Activated CD4-positive, alpha-beta T cell treated with anti-CD3 and anti-CD28 coated beads for 36 hours (primary cell): ENCODE results near the gene HDAC11. TPM values are rescaled to one million over a fixed set of nuclear protein-coding genes. Genes with fewer than 3 reads are reported as not detected.
"Not testable (repeated sequence)": the region's sequence is repeated elsewhere in the genome, so short reads cannot be mapped to it uniquely, and the experiment has no call there.

Experiments used
- ATAC-seq: fragments of 200-7000 bp; cut with Tn5 transposase; one replicate; pipeline ENCODE4 v1.10.0; 2021; ENCODE audit warnings: mild to moderate bottlenecking, moderate library complexity
- CTCF ChIA-PET: fragments of 350-600 bp; sonication (Branson Sonifier 250); formaldehyde crosslinking; loops from one replicate; lab custom pipeline; 2021; ENCODE audit warnings: antibody characterized with exemption; lab: Charles Lee
- POLR2A ChIA-PET: fragments of 350-600 bp; sonication (Branson Sonifier 250); formaldehyde crosslinking; loops from one replicate; lab custom pipeline; 2021; ENCODE audit warnings: antibody characterized with exemption, inconsistent platforms; lab: Charles Lee
- DNase-seq: peaks from one replicate; pipeline ENCODE4 v3.0.0-alpha.2; 2020
- H3K27ac Mint-ChIP-seq: one replicate; pipeline ENCODE4 v1.8.0; 2021; ENCODE audit warnings: mixed read lengths
- H3K27me3 Mint-ChIP-seq: one replicate; pipeline ENCODE4 v1.8.0; 2021; ENCODE audit warnings: mixed read lengths
- H3K36me3 Mint-ChIP-seq: one replicate; pipeline ENCODE4 v1.8.0; 2021; ENCODE audit warnings: low read depth, mixed read lengths
- H3K4me1 Mint-ChIP-seq: one replicate; pipeline ENCODE4 v1.8.0; 2021; ENCODE audit warnings: mixed read lengths
- H3K4me3 Mint-ChIP-seq: one replicate; pipeline ENCODE4 v1.8.0; 2021; ENCODE audit warnings: mild to moderate bottlenecking, moderate library complexity, mixed read lengths
- H3K9me3 Mint-ChIP-seq: one replicate; pipeline ENCODE4 v1.8.0; 2021; ENCODE audit warnings: low read depth, mixed read lengths
- intact Hi-C, 2 experiments: fragments of 100-400 bp; cut with DNase I in 1 of 2; cut with micrococcal nuclease in 1 of 2; formaldehyde crosslinking; loops; one replicate each; pipeline versions ENCODE4 v1.14.2 to v1.15.1; 2022 to 2024; cut with DNase I, micrococcal nuclease
- total RNA-seq, 2 experiments: library from RNA; stranded (reverse); gene quantifications; one replicate each; pipeline ENCODE4 v1.2.3, GENCODE V29; 2021

Gene HDAC11
- total RNA-seq, 2 experiments from 2014 or later: 3.4 to 4.1 TPM

GRCh38 chr3:13519006-13519791 lies 39.1 kb downstream of the HDAC11 start:
- intact Hi-C loops: no loop called here
- DNase-seq (no peak), ATAC-seq (no peak)
- no peak overlapping the region for H3K4me3 Mint-ChIP-seq
- H3K4me1 Mint-ChIP-seq: no peaks in the 10 kb centered on the region
- POLR2A ChIA-PET: interaction anchor here (0.7 kb wide), 1 partner anchor 265 kb away, joined by 3 read pairs; no protein-coding TSS in a partner anchor
- no peaks in the 10 kb centered on the region for H3K27me3 Mint-ChIP-seq
- H3K36me3 Mint-ChIP-seq: no peaks in the 10 kb centered on the region
- H3K27ac Mint-ChIP-seq: no peak overlapping the region
- CTCF ChIA-PET: interaction anchor here (1.0 kb wide), 1 partner anchor 138 kb away, joined by 3 read pairs; no protein-coding TSS in a partner anchor
- H3K9me3 Mint-ChIP-seq: peaks cover 8% of the 10 kb centered on the region

DNA sequence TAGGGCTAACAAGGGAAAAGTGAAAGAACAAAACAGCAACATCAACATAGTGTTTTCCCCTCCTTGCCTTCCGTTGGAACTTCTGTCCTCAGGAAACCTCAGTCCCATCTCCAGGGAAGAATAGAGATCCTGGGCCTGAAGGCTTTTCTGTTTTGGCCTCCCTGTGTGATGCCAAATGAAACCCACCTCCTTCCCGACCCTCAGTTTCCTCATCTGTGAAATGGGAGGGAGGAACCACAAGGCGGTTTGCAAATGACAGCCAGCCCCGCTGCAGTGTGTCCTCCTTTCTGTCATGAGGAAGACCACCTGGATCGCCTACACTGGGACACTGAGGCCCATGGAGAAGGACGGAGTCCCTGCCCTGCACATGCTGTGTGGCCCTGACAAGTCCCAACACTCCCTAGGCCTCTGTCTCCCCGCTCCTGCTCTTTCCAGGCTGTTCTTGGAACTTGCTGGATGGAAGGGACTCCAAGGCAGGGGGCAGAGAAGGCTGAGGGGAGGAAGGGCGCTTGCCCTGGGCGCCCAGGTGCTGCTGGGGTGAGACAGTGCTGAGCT lies 40.3 kb downstream of the HDAC11 start:
- H3K4me3 Mint-ChIP-seq: no peak overlapping the region
- intact Hi-C loops: no loop called here
- H3K27me3 Mint-ChIP-seq: no peaks in the 10 kb centered on the region
- H3K4me1 Mint-ChIP-seq: no peaks in the 10 kb centered on the region
- H3K36me3 Mint-ChIP-seq: no peaks in the 10 kb centered on the region
- no peak overlapping the region for H3K27ac Mint-ChIP-seq
- POLR2A ChIA-PET: no interaction called here
- ATAC-seq (no peak), DNase-seq (no peak)
- H3K9me3 Mint-ChIP-seq: peaks cover 8% of the 10 kb centered on the region
- CTCF ChIA-PET: interaction anchor here (0.7 to 1.0 kb wide), 2 partner anchors 137 to 401 kb away, joined by 3 read pairs; no protein-coding TSS in a partner anchor

DNA sequence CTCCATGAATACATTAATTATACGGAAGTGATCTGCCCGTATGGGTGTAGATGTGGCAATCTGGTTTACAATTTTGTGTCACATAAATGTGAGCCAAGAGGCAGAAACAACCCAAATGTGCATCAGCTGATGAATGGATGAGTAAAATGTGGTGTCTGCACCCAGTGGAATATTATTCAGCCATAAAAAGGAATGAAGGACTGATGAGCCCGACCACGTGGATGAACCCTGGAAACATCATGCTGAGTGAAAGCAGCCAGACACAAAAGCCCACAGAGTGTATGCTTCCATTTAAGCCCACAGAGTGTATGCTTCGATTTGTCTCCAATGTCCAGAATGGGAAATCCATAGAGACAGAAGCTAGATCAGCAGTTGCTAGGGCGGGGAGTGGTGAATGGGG lies 41.2 kb downstream of the HDAC11 start:
- intact Hi-C loops: no loop called here
- H3K36me3 Mint-ChIP-seq: no peaks in the 10 kb centered on the region
- ATAC-seq (no peak), DNase-seq (no peak)
- H3K9me3 Mint-ChIP-seq: peaks cover 8% of the 10 kb centered on the region
- H3K4me1 Mint-ChIP-seq: no peaks in the 10 kb centered on the region
- ChIA-PET POLR2A (no interaction called here), CTCF (interaction anchor here (0.5 to 1.0 kb wide), 4 partner anchors 33 to 402 kb away, joined by 3 read pairs; no protein-coding TSS in a partner anchor)
- H3K4me3 Mint-ChIP-seq: no peak overlapping the region
- no peaks in the 10 kb centered on the region for H3K27me3 Mint-ChIP-seq
- H3K27ac Mint-ChIP-seq: no peak overlapping the region

GRCh38 chr3:13521749-13522148 lies 41.6 kb downstream of the HDAC11 start:
- POLR2A ChIA-PET, H3K27me3 Mint-ChIP-seq, DNase-seq, intact Hi-C loops, H3K4me3 Mint-ChIP-seq, H3K4me1 Mint-ChIP-seq, H3K9me3 Mint-ChIP-seq, ATAC-seq, H3K27ac Mint-ChIP-seq, H3K36me3 Mint-ChIP-seq: not testable (repeated sequence)
- CTCF ChIA-PET: interaction anchor here (0.5 to 1.0 kb wide), 3 partner anchors 34 to 178 kb away, joined by 3 read pairs; no protein-coding TSS in a partner anchor

GRCh38 chr3:13522236-13522635 lies 42.1 kb downstream of the HDAC11 start:
- ChIA-PET CTCF (interaction anchor here (0.6 to 1.0 kb wide), 2 partner anchors 26 to 34 kb away, joined by 3 read pairs; no protein-coding TSS in a partner anchor), POLR2A (no interaction called here)
- no peak overlapping the region for H3K4me3 Mint-ChIP-seq
- no peaks in the 10 kb centered on the region for H3K4me1 Mint-ChIP-seq
- H3K27me3 Mint-ChIP-seq: no peaks in the 10 kb centered on the region
- no peak for ATAC-seq
- H3K27ac Mint-ChIP-seq: no peak overlapping the region
- DNase-seq: no peak
- H3K9me3 Mint-ChIP-seq: peaks cover 8% of the 10 kb centered on the region
- H3K36me3 Mint-ChIP-seq: no peaks in the 10 kb centered on the region
- intact Hi-C loops: no loop called here

DNA sequence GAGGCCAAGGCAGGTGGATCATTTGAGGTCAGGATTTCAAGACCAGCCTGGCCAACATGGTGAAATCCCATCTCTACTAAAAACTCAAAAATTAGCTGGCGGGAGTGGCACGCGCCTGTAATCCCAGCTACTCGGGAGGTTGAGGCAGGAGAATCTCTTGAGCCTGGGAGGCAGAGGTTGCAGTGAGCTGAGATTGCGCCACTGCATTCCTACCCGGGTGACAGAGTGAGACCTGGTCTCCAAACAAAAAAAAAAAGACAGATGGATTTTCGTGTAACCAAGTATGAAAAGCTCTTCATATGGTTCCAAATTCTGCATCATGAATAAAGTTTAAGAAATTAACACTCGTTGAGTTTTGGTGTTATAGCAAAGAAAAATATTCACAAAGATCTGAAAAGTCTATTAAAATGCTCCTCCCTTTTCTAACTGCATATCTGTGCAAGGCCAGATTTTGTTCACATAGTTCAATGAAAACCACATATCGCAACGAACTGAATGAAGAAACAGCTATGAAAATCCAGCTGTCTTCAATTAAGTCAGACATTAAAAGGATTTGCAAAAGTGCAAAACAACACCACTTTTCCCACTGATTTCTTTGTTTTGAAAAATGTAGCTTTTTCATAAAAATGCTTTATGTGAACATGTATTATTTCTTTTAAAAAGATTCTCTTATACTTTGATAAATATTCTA lies 45.0 kb downstream of the HDAC11 start:
- ChIA-PET CTCF (interaction anchor here (0.8 to 1.2 kb wide), 2 partner anchors 29 to 124 kb away, joined by 3 to 4 read pairs; no protein-coding TSS in a partner anchor), POLR2A (no interaction called here)
- Mint-ChIP-seq H3K36me3 (no peaks in the 10 kb centered on the region), H3K4me1 (no peaks in the 10 kb centered on the region), H3K4me3 (no peak overlapping the region), H3K27ac (no peak overlapping the region), H3K27me3 (no peaks in the 10 kb centered on the region), H3K9me3 (peaks cover 8% of the 10 kb centered on the region)
- DNase-seq (no peak), ATAC-seq (no peak)
- intact Hi-C loops: no loop called here

GRCh38 chr3:13525827-13526625 lies 45.9 kb downstream of the HDAC11 start:
- DNase-seq (no peak), ATAC-seq (no peak)
- POLR2A ChIA-PET: no interaction called here
- Mint-ChIP-seq H3K36me3 (no peaks in the 10 kb centered on the region), H3K27me3 (no peaks in the 10 kb centered on the region), H3K4me3 (no peak overlapping the region), H3K4me1 (no peaks in the 10 kb centered on the region), H3K27ac (no peak overlapping the region), H3K9me3 (peaks cover 8% of the 10 kb centered on the region)
- CTCF ChIA-PET: interaction anchor here (1.2 kb wide), 1 partner anchor 123 kb away, joined by 3 read pairs; no protein-coding TSS in a partner anchor
- intact Hi-C loops: no loop called here

DNA sequence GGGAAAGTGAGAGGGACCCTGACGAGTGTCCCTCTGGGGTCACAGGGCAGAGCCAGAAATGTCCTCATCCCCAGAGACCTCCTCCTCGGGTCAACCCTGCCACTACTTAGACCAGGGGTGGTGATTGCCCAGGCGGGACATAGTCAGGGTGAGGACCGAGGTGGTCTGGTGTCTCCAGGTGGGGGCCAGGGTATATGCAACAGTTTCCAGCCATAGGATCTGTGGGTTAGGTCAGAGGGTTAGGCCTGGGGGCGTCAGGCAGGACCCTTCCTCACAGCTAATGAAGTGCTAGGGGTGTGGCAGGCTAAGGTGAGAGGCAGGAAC lies 46.5 kb downstream of the HDAC11 start:
- Mint-ChIP-seq H3K4me3 (no peak overlapping the region), H3K9me3 (peaks cover 4% of the 10 kb centered on the region), H3K27me3 (no peaks in the 10 kb centered on the region), H3K27ac (no peak overlapping the region), H3K4me1 (no peaks in the 10 kb centered on the region), H3K36me3 (no peaks in the 10 kb centered on the region)
- no peak for ATAC-seq
- no peak for DNase-seq
- ChIA-PET POLR2A (no interaction called here), CTCF (no interaction called here)
- intact Hi-C loops: no loop called here

DNA sequence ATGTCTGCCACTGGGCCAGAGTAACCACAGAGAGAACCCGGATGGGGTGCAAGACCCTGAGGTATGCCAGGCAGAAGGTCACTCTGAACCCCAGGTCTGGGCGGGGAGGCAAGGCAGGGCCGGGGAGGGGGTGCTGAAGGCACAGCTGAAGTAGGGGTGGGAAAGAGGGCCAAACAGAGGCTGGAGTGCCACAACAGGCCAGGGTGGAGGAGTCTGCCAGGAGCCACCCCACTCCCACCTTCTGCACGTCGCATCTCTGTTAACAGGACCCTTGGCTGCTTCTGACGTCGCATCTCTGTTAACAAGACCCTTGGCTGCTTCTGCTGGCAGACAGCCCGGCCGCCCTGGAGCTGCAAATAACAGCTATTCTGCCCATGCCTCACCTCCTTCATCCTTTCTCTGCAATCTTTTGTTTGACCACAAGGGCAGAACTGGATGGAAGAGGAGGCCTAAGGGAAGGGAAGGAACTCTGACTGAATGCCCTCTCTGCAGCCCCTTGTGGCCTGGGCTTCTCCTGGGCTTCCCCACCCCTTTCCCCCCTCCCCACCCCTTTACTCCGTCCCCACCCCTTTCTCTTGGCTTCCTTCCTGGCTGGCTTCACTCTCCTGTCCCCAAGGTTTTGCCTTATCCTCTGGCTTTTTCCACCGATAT lies 48.2 kb downstream of the HDAC11 start:
- no peaks in the 10 kb centered on the region for H3K36me3 Mint-ChIP-seq
- CTCF ChIA-PET: interaction anchor here (1.0 kb wide), 1 partner anchor 129 kb away, joined by 3 read pairs; no protein-coding TSS in a partner anchor
- no peaks in the 10 kb centered on the region for H3K4me1 Mint-ChIP-seq
- intact Hi-C loops: no loop called here
- ATAC-seq (no peak), DNase-seq (no peak)
- POLR2A ChIA-PET: no interaction called here
- H3K27me3 Mint-ChIP-seq: no peaks in the 10 kb centered on the region
- no peak overlapping the region for H3K4me3 Mint-ChIP-seq
- no peaks in the 10 kb centered on the region for H3K9me3 Mint-ChIP-seq
- no peak overlapping the region for H3K27ac Mint-ChIP-seq

- Mint-ChIP-seq H3K36me3 (no peaks in the 10 kb centered on the region), H3K4me1 (no peaks in the 10 kb centered on the region), H3K27ac (no peak overlapping the region), H3K9me3 (no peaks in the 10 kb centered on the region), H3K4me3 (no peak overlapping the region), H3K27me3 (no peaks in the 10 kb centered on the region)
- intact Hi-C loops: no loop called here
- CTCF ChIA-PET: interaction anchor here (0.6 to 1.0 kb wide), 2 partner anchors 12 to 128 kb away, joined by 3 read pairs; no protein-coding TSS in a partner anchor
- no peak for DNase-seq
- ATAC-seq: no peak
- POLR2A ChIA-PET: no interaction called here
Measured at GRCh38 chr3:13529196-13530112, 49.3 kb downstream of the HDAC11 start.
